ENCODE results near the gene RBFOX1.

Gene RBFOX1

GRCh38 chr16:7304958-7305357 lies 27.7 kb upstream of the RBFOX1 start:
- no peaks in the 10 kb centered on the region for H3K36me3 ChIP-seq (ENCODE audit: insufficient read depth, low read length)
- H3K27ac ChIP-seq: no peak overlapping the region
- DNase-seq (ENCODE audit: low read depth, low spot score): no peak
- no peaks in the 10 kb centered on the region for H3K9me3 ChIP-seq (ENCODE audit: low read depth, low read length)
- TF ChIP-seq POLR2AphosphoS5 (IDR thresholded peaks at IDR 0.05; ENCODE audit: borderline replicate concordance, low read depth, low read length) (no peak), EZH2 (IDR thresholded peaks at IDR 0.05) (no peak), FOXP2 (optimal IDR thresholded peaks at IDR 0.05; ENCODE audit: control extremely low read depth, extremely low read length, insufficient read depth) (no peak)
- H3K9ac ChIP-seq (ENCODE audit: insufficient read length): no peak overlapping the region
- no peak overlapping the region for H3K4me3 ChIP-seq

- Histone ChIP-seq H3K9ac (ENCODE audit: insufficient read length) (no peak overlapping the region), H3K4me3 (no peak overlapping the region), H3K9me3 (ENCODE audit: low read depth, low read length) (no peaks in the 10 kb centered on the region), H3K36me3 (ENCODE audit: insufficient read depth, low read length) (no peaks in the 10 kb centered on the region), H3K27ac (no peak overlapping the region)
- DNase-seq (ENCODE audit: low read depth, low spot score): no peak
- TF ChIP-seq POLR2AphosphoS5 (IDR thresholded peaks at IDR 0.05; ENCODE audit: borderline replicate concordance, low read depth, low read length) (no peak), FOXP2 (optimal IDR thresholded peaks at IDR 0.05; ENCODE audit: control extremely low read depth, extremely low read length, insufficient read depth) (no peak), EZH2 (IDR thresholded peaks at IDR 0.05) (no peak)
Observed at GRCh38 chr16:7313170-7313569, 19.5 kb upstream of the RBFOX1 start.

GRCh38 chr16:7314163-7314562 lies 18.5 kb upstream of the RBFOX1 start:
- Histone ChIP-seq H3K9me3 (ENCODE audit: low read depth, low read length) (no peaks in the 10 kb centered on the region), H3K4me3 (no peak overlapping the region), H3K36me3 (ENCODE audit: insufficient read depth, low read length) (no peaks in the 10 kb centered on the region), H3K9ac (ENCODE audit: insufficient read length) (no peak overlapping the region), H3K27ac (no peak overlapping the region)
- TF ChIP-seq FOXP2 (optimal IDR thresholded peaks at IDR 0.05; ENCODE audit: control extremely low read depth, extremely low read length, insufficient read depth) (no peak), POLR2AphosphoS5 (IDR thresholded peaks at IDR 0.05; ENCODE audit: borderline replicate concordance, low read depth, low read length) (no peak), EZH2 (IDR thresholded peaks at IDR 0.05) (no peak)
- DNase-seq (ENCODE audit: low read depth, low spot score): no peak

- Histone ChIP-seq H3K9ac (ENCODE audit: insufficient read length) (no peak overlapping the region), H3K9me3 (ENCODE audit: low read depth, low read length) (no peaks in the 10 kb centered on the region), H3K27ac (no peak overlapping the region), H3K36me3 (ENCODE audit: insufficient read depth, low read length) (no peaks in the 10 kb centered on the region), H3K4me3 (no peak overlapping the region)
- no peak for TF ChIP-seq EZH2 (IDR thresholded peaks at IDR 0.05)
- no peak for TF ChIP-seq POLR2AphosphoS5 (IDR thresholded peaks at IDR 0.05; ENCODE audit: borderline replicate concordance, low read depth, low read length)
- TF ChIP-seq FOXP2 (optimal IDR thresholded peaks at IDR 0.05; ENCODE audit: control extremely low read depth, extremely low read length, insufficient read depth): no peak
- DNase-seq (ENCODE audit: low read depth, low spot score): no peak
Observed at GRCh38 chr16:7315813-7316212, 16.8 kb upstream of the RBFOX1 start.

GRCh38 chr16:7316281-7316888 lies 16.3 kb upstream of the RBFOX1 start:
- H3K27ac ChIP-seq: no peak overlapping the region
- no peak for DNase-seq (ENCODE audit: low read depth, low spot score)
- no peaks in the 10 kb centered on the region for H3K9me3 ChIP-seq (ENCODE audit: low read depth, low read length)
- no peak overlapping the region for H3K9ac ChIP-seq (ENCODE audit: insufficient read length)
- H3K36me3 ChIP-seq (ENCODE audit: insufficient read depth, low read length): no peaks in the 10 kb centered on the region
- H3K4me3 ChIP-seq: no peak overlapping the region
- TF ChIP-seq FOXP2 (optimal IDR thresholded peaks at IDR 0.05; ENCODE audit: control extremely low read depth, extremely low read length, insufficient read depth) (no peak), POLR2AphosphoS5 (IDR thresholded peaks at IDR 0.05; ENCODE audit: borderline replicate concordance, low read depth, low read length) (no peak), EZH2 (IDR thresholded peaks at IDR 0.05) (no peak)

GRCh38 chr16:7317982-7318381 lies 14.7 kb upstream of the RBFOX1 start:
- TF ChIP-seq EZH2 (IDR thresholded peaks at IDR 0.05) (no peak), POLR2AphosphoS5 (IDR thresholded peaks at IDR 0.05; ENCODE audit: borderline replicate concordance, low read depth, low read length) (no peak), FOXP2 (optimal IDR thresholded peaks at IDR 0.05; ENCODE audit: control extremely low read depth, extremely low read length, insufficient read depth) (no peak)
- no peak overlapping the region for H3K27ac ChIP-seq
- H3K9ac ChIP-seq (ENCODE audit: insufficient read length): no peak overlapping the region
- no peak for DNase-seq (ENCODE audit: low read depth, low spot score)
- no peak overlapping the region for H3K4me3 ChIP-seq
- no peaks in the 10 kb centered on the region for H3K9me3 ChIP-seq (ENCODE audit: low read depth, low read length)
- no peaks in the 10 kb centered on the region for H3K36me3 ChIP-seq (ENCODE audit: insufficient read depth, low read length)

- no peaks in the 10 kb centered on the region for H3K36me3 ChIP-seq (ENCODE audit: insufficient read depth, low read length)
- H3K9ac ChIP-seq (ENCODE audit: insufficient read length): no peak overlapping the region
- DNase-seq (ENCODE audit: low read depth, low spot score): no peak
- H3K27ac ChIP-seq: no peak overlapping the region
- no peak for TF ChIP-seq POLR2AphosphoS5 (IDR thresholded peaks at IDR 0.05; ENCODE audit: borderline replicate concordance, low read depth, low read length)
- TF ChIP-seq EZH2 (IDR thresholded peaks at IDR 0.05): no peak
- no peak for TF ChIP-seq FOXP2 (optimal IDR thresholded peaks at IDR 0.05; ENCODE audit: control extremely low read depth, extremely low read length, insufficient read depth)
- no peak overlapping the region for H3K4me3 ChIP-seq
- H3K9me3 ChIP-seq (ENCODE audit: low read depth, low read length): no peaks in the 10 kb centered on the region
Observed at GRCh38 chr16:7318686-7319085, 14.0 kb upstream of the RBFOX1 start.

GRCh38 chr16:7319514-7319913 lies 13.1 kb upstream of the RBFOX1 start:
- Histone ChIP-seq H3K9me3 (ENCODE audit: low read depth, low read length) (no peaks in the 10 kb centered on the region), H3K36me3 (ENCODE audit: insufficient read depth, low read length) (no peaks in the 10 kb centered on the region), H3K27ac (no peak overlapping the region), H3K4me3 (no peak overlapping the region), H3K9ac (ENCODE audit: insufficient read length) (no peak overlapping the region)
- no peak for DNase-seq (ENCODE audit: low read depth, low spot score)
- no peak for TF ChIP-seq POLR2AphosphoS5 (IDR thresholded peaks at IDR 0.05; ENCODE audit: borderline replicate concordance, low read depth, low read length)
- no peak for TF ChIP-seq FOXP2 (optimal IDR thresholded peaks at IDR 0.05; ENCODE audit: control extremely low read depth, extremely low read length, insufficient read depth)
- no peak for TF ChIP-seq EZH2 (IDR thresholded peaks at IDR 0.05)

GRCh38 chr16:7321661-7322060 lies 11.0 kb upstream of the RBFOX1 start:
- H3K4me3 ChIP-seq: no peak overlapping the region
- H3K9ac ChIP-seq (ENCODE audit: insufficient read length): no peak overlapping the region
- H3K9me3 ChIP-seq (ENCODE audit: low read depth, low read length): no peaks in the 10 kb centered on the region
- DNase-seq (ENCODE audit: low read depth, low spot score): no peak
- no peaks in the 10 kb centered on the region for H3K36me3 ChIP-seq (ENCODE audit: insufficient read depth, low read length)
- TF ChIP-seq EZH2 (IDR thresholded peaks at IDR 0.05): no peak
- TF ChIP-seq POLR2AphosphoS5 (IDR thresholded peaks at IDR 0.05; ENCODE audit: borderline replicate concordance, low read depth, low read length): no peak
- no peak for TF ChIP-seq FOXP2 (optimal IDR thresholded peaks at IDR 0.05; ENCODE audit: control extremely low read depth, extremely low read length, insufficient read depth)
- no peak overlapping the region for H3K27ac ChIP-seq
